Measurements from ENCODE around the gene AGMAT.

Gene AGMAT

GRCh38 chr1:15524283-15525049 lies 60.4 kb downstream of the AGMAT start:
- peak; percentile 98 for DNase-seq (ENCODE audit: low spot score)
- no peak for TF ChIP-seq CTCF (IDR thresholded peaks at IDR 0.05; ENCODE audit: extremely low read depth, insufficient read depth, missing control alignments)
- in situ Hi-C loops (cut with MboI; ENCODE audit: low pct_unique_long_range_greater_than_20kb, low sequenced_read_pairs, unreplicated experiment) = no loop called here

GRCh38 chr1:15524021-15524282 lies 60.9 kb downstream of the AGMAT start, which contains the start of gene CASP9:
CASP9 (minus strand) TSS chr1:15524215; CDS start chr1:15524200, 15 bp downstream.
- TF ChIP-seq CTCF (IDR thresholded peaks at IDR 0.05; ENCODE audit: extremely low read depth, insufficient read depth, missing control alignments) = no peak
- in situ Hi-C loops (cut with MboI; ENCODE audit: low pct_unique_long_range_greater_than_20kb, low sequenced_read_pairs, unreplicated experiment) = no loop called here
- no peak for DNase-seq (ENCODE audit: low spot score)

GRCh38 chr1:15523104-15524020 lies 61.5 kb downstream of the AGMAT start:
- in situ Hi-C loops (cut with MboI; ENCODE audit: low pct_unique_long_range_greater_than_20kb, low sequenced_read_pairs, unreplicated experiment) = no loop called here
- DNase-seq (ENCODE audit: low spot score) = no peak
- no peak for TF ChIP-seq CTCF (IDR thresholded peaks at IDR 0.05; ENCODE audit: extremely low read depth, insufficient read depth, missing control alignments)

- in situ Hi-C loops (cut with MboI; ENCODE audit: low pct_unique_long_range_greater_than_20kb, low sequenced_read_pairs, unreplicated experiment) = no loop called here
- DNase-seq (ENCODE audit: low spot score) = no peak
- TF ChIP-seq CTCF (IDR thresholded peaks at IDR 0.05; ENCODE audit: extremely low read depth, insufficient read depth, missing control alignments) = no peak
Observed at GRCh38 chr1:15522551-15522950, 62.3 kb downstream of the AGMAT start.
